HEK293 (cell line): ENCODE measurements around the gene CD19.

ENCODE experiments used
- CTCF ChIP-seq: fragments of 450-650 bp; formaldehyde crosslinking; IDR thresholded peaks from 2 replicates; pipeline ENCODE4 v1.5.1; 2016; ENCODE audit warnings: missing biosample characterization, missing genetic modification characterization
- ZBTB26 ChIP-seq: fragments of 450-650 bp; formaldehyde crosslinking; optimal IDR thresholded peaks from 2 replicates; pipeline ENCODE3; 2016; ENCODE audit warnings: missing biosample characterization, mild to moderate bottlenecking, missing genetic modification characterization
- ZNF157 ChIP-seq: fragments of 450-650 bp; formaldehyde crosslinking; IDR thresholded peaks from 2 replicates; pipeline ENCODE4 v1.5.1; 2016; ENCODE audit warnings: missing biosample characterization, missing genetic modification characterization

GRCh38 chr16:28930203-28930602, 1.6 kb upstream of the CD19 start:
- TF ChIP-seq CTCF (tag by site-specific recombination) (no peak), ZBTB26 (tag by site-specific recombination) (no peak), ZNF157 (tag by site-specific recombination) (no peak)
